Spleen (tissue), 3 donors: ENCODE measurements around the gene TTLL3.

Experiments
- POLR2A ChIP-seq, 3 donors: fragments of 450-650 bp; IDR thresholded peaks; one replicate each; pipeline ENCODE4 v1.5.1; 2017; ENCODE audit warnings: antibody characterized with exemption in 3 of 3, mild to moderate bottlenecking in 1 of 3
- POLR2AphosphoS5 ChIP-seq, 3 donors: sonication (generic); formaldehyde crosslinking; IDR thresholded peaks; one replicate each; pipeline ENCODE4 v1.5.1; 2017; ENCODE audit warnings: antibody characterized with exemption in 3 of 3

- TF ChIP-seq POLR2AphosphoS5 (IDR thresholded peaks at IDR 0.05): no peak
- TF ChIP-seq POLR2A (IDR thresholded peaks at IDR 0.05): no peak
Observed at GRCh38 chr3:9867106-9867505, 57.0 kb downstream of the TTLL3 start.
